Karpas-422 (cell line): ENCODE data around the gene SMKR1. TPM values are rescaled to one million over a fixed set of nuclear protein-coding genes. Genes with fewer than 3 reads are reported as not detected.

Source experiments
- DNase-seq: peaks from one replicate; pipeline ENCODE4 v3.0.0-alpha.2; 2015
- H2AFZ ChIP-seq: fragments of 200-600 bp; sonication (generic); 2 replicates; pipeline ENCODE4 v1.6.1; 2014; ENCODE audit warnings: antibody characterized with exemption, low read length, mixed read lengths
- H3K27ac ChIP-seq: fragments of 200-600 bp; sonication (generic); 2 replicates; pipeline ENCODE4 v1.5.1; 2014; ENCODE audit warnings: mild to moderate bottlenecking, low read length, moderate library complexity
- H3K27me3 ChIP-seq: fragments of 200-600 bp; sonication (generic); 2 replicates; pipeline ENCODE4 v1.6.1; 2014; ENCODE audit warnings: low read length, mixed read lengths
- H3K36me3 ChIP-seq: fragments of 200-600 bp; sonication (generic); 2 replicates; pipeline ENCODE4 v1.6.1; 2014; ENCODE audit warnings: low read length, mixed read lengths; ENCODE audit not compliant: insufficient read depth
- H3K4me1 ChIP-seq: fragments of 200-600 bp; sonication (generic); 2 replicates; pipeline ENCODE4 v1.6.1; 2014; ENCODE audit warnings: mild to moderate bottlenecking, low read length, mixed read lengths
- H3K4me2 ChIP-seq: fragments of 200-600 bp; sonication (generic); 2 replicates; pipeline ENCODE4 v1.6.1; 2014; ENCODE audit warnings: low read length, low read depth, mild to moderate bottlenecking; ENCODE audit not compliant: poor library complexity, severe bottlenecking
- H3K4me3 ChIP-seq: fragments of 200-600 bp; sonication (generic); 2 replicates; pipeline ENCODE4 v1.5.1; 2014; ENCODE audit warnings: mild to moderate bottlenecking, antibody characterized with exemption, low read length, mixed read lengths
- H3K79me2 ChIP-seq: fragments of 200-600 bp; sonication (generic); 2 replicates; pipeline ENCODE4 v1.6.1; 2014; ENCODE audit warnings: mild to moderate bottlenecking, low read length, mixed read lengths
- H3K9ac ChIP-seq: fragments of 200-600 bp; sonication (generic); 2 replicates; pipeline ENCODE4 v1.6.0; 2014; ENCODE audit warnings: low read length
- H3K9me2 ChIP-seq: fragments of 200-600 bp; sonication (generic), shearing (Covaris generic); replicated peaks from 2 replicates; pipeline ENCODE4 v1.6.0; 2014; ENCODE audit warnings: mild to moderate bottlenecking, low read length, moderate library complexity; ENCODE audit not compliant: insufficient read depth
- H3K9me3 ChIP-seq: fragments of 300-700, 200-600 bp; sonication (generic); 2 replicates; pipeline ENCODE4 v1.6.1; 2014; ENCODE audit warnings: low read length, mixed read lengths
- H4K20me1 ChIP-seq: fragments of 200-600 bp; sonication (generic); 2 replicates; pipeline ENCODE4 v1.6.1; 2014; ENCODE audit warnings: mild to moderate bottlenecking, antibody characterized with exemption, low read length, low read depth; ENCODE audit not compliant: insufficient read depth
- total RNA-seq: library from RNA; depleted of rRNA; stranded (reverse); fragments of >200 nt; shearing (Covaris generic); gene quantifications from 2 replicates; pipeline ENCODE4 v1.2.3, GENCODE V29; 2014; ENCODE audit warnings: low replicate concordance

The SMKR1 gene
- total RNA-seq, 1 experiment from 2014 or later = not detected

DNA sequence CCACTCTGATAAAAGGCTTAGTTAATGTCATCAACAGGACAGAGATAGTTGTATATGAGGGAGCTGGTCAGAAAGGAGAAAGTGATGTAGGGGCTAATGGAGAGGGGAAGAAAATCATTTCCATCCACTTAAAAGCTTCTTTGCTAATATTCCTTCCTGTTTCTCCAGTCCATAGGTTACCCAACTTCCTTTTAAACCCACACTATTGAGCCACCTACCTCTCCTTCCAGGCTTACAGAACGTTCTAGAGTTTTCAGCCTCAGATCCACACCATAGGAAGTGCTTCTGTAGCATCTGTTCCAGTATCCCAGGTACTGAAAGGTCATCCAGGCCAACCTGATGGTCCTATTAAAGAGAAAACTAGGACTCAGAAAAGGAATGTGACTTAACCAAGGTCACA, 39.9 kb upstream of the SMKR1 start:
- Histone ChIP-seq H3K27me3 (no peaks in the 10 kb centered on the region), H3K27ac (no peak overlapping the region), H3K4me2 (no peak overlapping the region), H3K9ac (no peak overlapping the region), H3K9me3 (no peaks in the 10 kb centered on the region), H3K79me2 (no peaks in the 10 kb centered on the region), H3K4me3 (no peak overlapping the region), H3K9me2 (no peaks in the 10 kb centered on the region), H2AFZ (no peak overlapping the region), H3K36me3 (no peaks in the 10 kb centered on the region), H3K4me1 (no peaks in the 10 kb centered on the region), H4K20me1 (no peaks in the 10 kb centered on the region)
- DNase-seq = no peak

DNA sequence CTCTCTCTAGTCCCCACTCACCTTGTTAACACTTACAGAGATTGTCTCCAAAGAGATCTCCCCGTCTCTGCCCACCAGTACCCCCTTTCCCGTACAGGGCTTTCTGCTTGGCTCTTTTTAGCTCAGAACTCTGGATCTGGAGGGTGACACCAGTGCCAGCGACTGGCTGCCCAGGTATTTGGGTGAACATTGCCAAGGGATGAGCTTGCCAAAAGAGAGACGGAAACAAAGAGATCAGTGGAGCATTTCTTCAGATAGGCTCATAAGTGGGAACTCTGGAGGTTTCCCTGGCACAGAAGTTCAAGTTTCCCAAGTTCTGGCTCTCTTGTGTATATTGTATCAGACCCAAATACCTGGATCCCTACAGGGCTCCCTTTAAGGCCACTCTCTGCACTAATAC, 38.1 kb upstream of the SMKR1 start:
- H3K4me2 ChIP-seq = no peak overlapping the region
- H3K9ac ChIP-seq = no peak overlapping the region
- H3K79me2 ChIP-seq = no peaks in the 10 kb centered on the region
- no peaks in the 10 kb centered on the region for H3K4me1 ChIP-seq
- no peaks in the 10 kb centered on the region for H3K9me3 ChIP-seq
- no peaks in the 10 kb centered on the region for H3K36me3 ChIP-seq
- no peak overlapping the region for H3K27ac ChIP-seq
- no peaks in the 10 kb centered on the region for H4K20me1 ChIP-seq
- no peak overlapping the region for H2AFZ ChIP-seq
- H3K9me2 ChIP-seq = no peaks in the 10 kb centered on the region
- H3K27me3 ChIP-seq = no peaks in the 10 kb centered on the region
- H3K4me3 ChIP-seq = no peak overlapping the region
- DNase-seq = no peak

DNA sequence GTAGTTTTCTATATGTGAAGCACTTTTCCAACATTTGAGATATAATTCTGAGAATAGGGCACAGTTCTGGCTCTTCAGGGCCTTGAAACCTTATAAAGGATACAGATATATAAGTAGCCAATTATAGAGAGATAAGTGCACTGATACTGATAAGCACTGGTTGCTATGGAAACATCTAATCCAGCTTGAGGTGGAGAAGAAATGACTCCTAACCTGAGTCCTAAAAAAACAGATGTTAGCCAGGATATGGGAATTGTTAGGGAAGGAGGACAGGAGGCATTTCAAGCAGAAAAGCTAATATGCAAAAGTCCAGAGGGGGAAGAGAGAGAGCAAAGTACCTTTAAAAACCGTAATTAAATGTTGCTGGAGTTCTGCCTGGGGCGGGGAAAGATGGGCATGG, 37.3 kb upstream of the SMKR1 start:
- no peaks in the 10 kb centered on the region for H4K20me1 ChIP-seq
- H3K27ac ChIP-seq = no peak overlapping the region
- H3K9me3 ChIP-seq = no peaks in the 10 kb centered on the region

DNA sequence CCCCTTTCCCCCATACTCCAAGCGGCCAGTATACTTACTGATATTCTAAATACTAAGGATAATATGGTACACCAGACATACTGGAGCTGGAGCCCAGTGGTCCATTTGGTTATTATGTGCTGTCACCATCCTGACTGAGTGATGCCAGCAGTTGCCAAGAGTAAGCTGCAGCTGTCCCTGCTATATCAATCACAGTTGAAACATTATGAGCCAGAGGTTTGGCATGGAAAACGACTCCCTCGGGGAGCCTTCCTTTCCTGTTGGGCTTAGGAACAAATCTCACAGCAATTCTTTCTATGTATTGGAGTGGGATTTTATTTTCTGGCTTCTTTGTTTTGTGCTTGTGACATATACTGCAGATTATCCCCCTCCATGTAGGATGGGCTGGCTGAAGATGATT, 35.5 kb upstream of the SMKR1 start:
- Histone ChIP-seq H4K20me1 (no peaks in the 10 kb centered on the region), H3K79me2 (no peaks in the 10 kb centered on the region), H3K9ac (no peak overlapping the region), H3K27ac (no peak overlapping the region), H3K4me3 (no peak overlapping the region), H3K9me2 (no peaks in the 10 kb centered on the region), H3K27me3 (no peaks in the 10 kb centered on the region), H3K9me3 (no peaks in the 10 kb centered on the region), H3K4me2 (no peak overlapping the region), H2AFZ (no peak overlapping the region), H3K36me3 (no peaks in the 10 kb centered on the region), H3K4me1 (no peaks in the 10 kb centered on the region)
- DNase-seq = no peak

More for the DNA sequence above, 37.3 kb upstream of the SMKR1 start:
- Histone ChIP-seq H2AFZ (no peak overlapping the region), H3K27me3 (no peaks in the 10 kb centered on the region), H3K4me3 (no peak overlapping the region), H3K9me2 (no peaks in the 10 kb centered on the region), H3K4me1 (no peaks in the 10 kb centered on the region), H3K79me2 (no peaks in the 10 kb centered on the region), H3K36me3 (no peaks in the 10 kb centered on the region), H3K4me2 (no peak overlapping the region), H3K9ac (no peak overlapping the region)
- DNase-seq = no peak

DNA sequence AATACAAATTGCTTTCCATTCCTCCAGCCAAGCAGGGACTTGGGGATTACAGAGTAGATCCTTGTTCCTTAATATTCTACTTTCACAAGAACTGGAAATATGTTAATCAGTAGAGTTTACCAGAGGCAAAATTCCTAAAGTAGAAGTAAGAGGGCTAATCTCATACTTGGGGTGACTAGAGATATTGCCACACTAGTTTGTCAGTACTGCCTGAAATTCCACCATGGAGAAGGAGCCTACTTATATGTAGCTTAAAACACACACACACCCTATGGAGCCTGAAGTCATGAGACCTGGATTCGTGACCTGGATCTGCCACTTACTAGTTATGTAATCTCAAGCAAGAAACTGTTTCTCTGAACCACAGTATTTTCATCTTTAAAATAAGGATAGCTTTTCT, 34.2 kb upstream of the SMKR1 start:
- no peak for DNase-seq
- Histone ChIP-seq H3K27me3 (no peaks in the 10 kb centered on the region), H3K79me2 (no peaks in the 10 kb centered on the region), H3K9me2 (no peaks in the 10 kb centered on the region), H3K4me2 (no peak overlapping the region), H3K27ac (no peak overlapping the region), H3K9me3 (no peaks in the 10 kb centered on the region), H3K9ac (no peak overlapping the region), H3K4me1 (no peaks in the 10 kb centered on the region), H3K4me3 (no peak overlapping the region), H2AFZ (no peak overlapping the region), H4K20me1 (no peaks in the 10 kb centered on the region), H3K36me3 (no peaks in the 10 kb centered on the region)

DNA sequence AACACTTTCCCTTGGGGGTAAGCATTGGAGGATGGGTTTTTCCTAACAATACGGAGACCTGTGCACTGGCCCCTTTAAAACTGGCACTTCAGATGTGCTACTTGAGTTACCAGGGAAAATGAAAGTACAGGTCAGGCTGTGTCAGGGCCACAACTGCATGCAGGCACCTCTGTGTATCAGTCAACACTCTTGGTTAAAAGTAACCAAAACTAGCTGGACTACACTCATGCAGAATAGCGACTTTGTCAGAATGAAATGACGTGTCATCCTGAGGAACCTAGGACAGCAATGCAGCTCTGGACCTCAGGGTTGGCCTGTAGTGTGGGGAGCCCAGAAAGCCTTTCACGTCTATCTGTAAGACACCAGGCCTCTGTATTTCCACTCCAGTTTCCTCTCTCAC, 33.8 kb upstream of the SMKR1 start:
- H3K4me1 ChIP-seq = no peaks in the 10 kb centered on the region
- no peaks in the 10 kb centered on the region for H3K27me3 ChIP-seq
- H3K9me2 ChIP-seq = no peaks in the 10 kb centered on the region
- no peaks in the 10 kb centered on the region for H3K79me2 ChIP-seq
- H3K36me3 ChIP-seq = no peaks in the 10 kb centered on the region
- H3K9me3 ChIP-seq = no peaks in the 10 kb centered on the region
- no peak overlapping the region for H3K27ac ChIP-seq
- no peak overlapping the region for H3K4me2 ChIP-seq
- no peak overlapping the region for H3K9ac ChIP-seq
- H2AFZ ChIP-seq = no peak overlapping the region
- H3K4me3 ChIP-seq = no peak overlapping the region
- no peaks in the 10 kb centered on the region for H4K20me1 ChIP-seq
- DNase-seq = no peak

DNA sequence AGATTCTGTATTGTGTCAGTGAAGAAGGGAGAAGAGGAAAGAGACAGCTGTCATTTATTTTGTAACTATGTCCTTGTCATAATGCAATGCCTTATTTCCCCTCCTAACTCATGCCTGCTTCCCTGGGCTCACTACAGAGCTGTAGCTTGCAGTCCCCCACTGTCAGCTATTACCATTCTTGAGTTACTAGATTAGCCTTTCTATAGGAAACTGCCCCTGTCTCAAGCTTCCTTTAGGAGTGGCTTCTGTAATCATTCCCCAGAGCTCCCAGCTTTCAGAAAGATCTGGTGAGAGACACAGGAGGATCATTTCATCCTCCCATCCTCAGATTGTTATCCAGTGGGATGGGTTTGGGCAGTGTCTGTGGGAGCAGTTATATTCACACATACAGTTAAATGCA, 32.4 kb upstream of the SMKR1 start:
- DNase-seq = no peak
- no peak overlapping the region for H3K4me2 ChIP-seq
- no peaks in the 10 kb centered on the region for H3K79me2 ChIP-seq
- no peaks in the 10 kb centered on the region for H3K9me3 ChIP-seq
- H3K36me3 ChIP-seq = no peaks in the 10 kb centered on the region
- H3K4me3 ChIP-seq = no peak overlapping the region
- H3K9me2 ChIP-seq = no peaks in the 10 kb centered on the region
- H3K9ac ChIP-seq = no peak overlapping the region
- no peaks in the 10 kb centered on the region for H3K4me1 ChIP-seq
- H3K27ac ChIP-seq = no peak overlapping the region
- H4K20me1 ChIP-seq = no peaks in the 10 kb centered on the region
- no peaks in the 10 kb centered on the region for H3K27me3 ChIP-seq
- no peak overlapping the region for H2AFZ ChIP-seq

DNA sequence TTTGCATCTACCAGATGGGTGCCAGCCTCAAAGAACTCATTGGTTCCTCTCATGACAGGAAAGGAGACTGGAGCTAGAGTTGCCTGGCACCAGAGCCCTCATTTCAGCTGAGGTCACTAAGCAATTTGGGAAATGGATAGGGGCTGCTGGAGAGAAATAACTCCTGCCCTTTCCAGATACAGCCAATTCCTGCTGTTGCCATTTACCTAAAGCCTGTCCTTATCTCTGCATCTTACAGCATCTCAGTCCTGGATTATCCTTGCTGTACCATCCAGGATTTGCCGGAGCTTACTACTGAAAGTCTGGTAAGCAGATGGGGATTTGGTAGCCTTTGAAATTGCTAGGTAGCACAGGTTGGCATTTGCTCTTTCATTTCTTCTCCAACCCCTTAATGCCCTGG, 31.9 kb upstream of the SMKR1 start:
- no peaks in the 10 kb centered on the region for H3K27me3 ChIP-seq
- H4K20me1 ChIP-seq = no peaks in the 10 kb centered on the region
- H3K9ac ChIP-seq = no peak overlapping the region
- H3K36me3 ChIP-seq = no peaks in the 10 kb centered on the region
- no peaks in the 10 kb centered on the region for H3K9me2 ChIP-seq
- no peaks in the 10 kb centered on the region for H3K4me1 ChIP-seq
- H3K4me3 ChIP-seq = no peak overlapping the region
- H3K27ac ChIP-seq = no peak overlapping the region
- H3K9me3 ChIP-seq = no peaks in the 10 kb centered on the region
- no peaks in the 10 kb centered on the region for H3K79me2 ChIP-seq
- H3K4me2 ChIP-seq = no peak overlapping the region
- no peak for DNase-seq
- H2AFZ ChIP-seq = no peak overlapping the region

DNA sequence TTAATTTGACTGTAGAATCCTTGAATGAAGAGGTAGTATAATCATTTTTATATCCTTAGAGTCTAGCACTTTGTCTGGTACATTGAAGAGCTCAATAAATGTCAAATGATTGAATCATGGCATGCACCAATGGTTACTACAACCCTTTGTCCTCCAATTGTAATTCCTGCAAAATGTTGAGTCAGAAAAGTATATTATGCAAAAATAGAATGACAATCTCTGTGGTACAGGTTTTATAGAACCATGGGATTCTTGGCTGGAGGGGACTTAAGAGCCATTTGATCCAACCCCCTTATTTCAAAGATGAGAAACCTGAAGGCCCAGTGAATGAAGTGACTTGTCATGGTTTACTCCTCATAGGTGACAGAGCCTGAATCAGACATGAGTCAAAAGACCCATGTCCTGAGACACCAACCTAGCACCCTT, 30.9 kb upstream of the SMKR1 start:
- H3K79me2 ChIP-seq = no peaks in the 10 kb centered on the region
- H4K20me1 ChIP-seq = no peaks in the 10 kb centered on the region
- H3K9ac ChIP-seq = no peak overlapping the region
- H3K9me3 ChIP-seq = no peaks in the 10 kb centered on the region
- no peak overlapping the region for H3K4me2 ChIP-seq
- no peaks in the 10 kb centered on the region for H3K4me1 ChIP-seq
- H3K36me3 ChIP-seq = no peaks in the 10 kb centered on the region
- H2AFZ ChIP-seq = no peak overlapping the region
- DNase-seq = no peak
- no peak overlapping the region for H3K27ac ChIP-seq
- no peaks in the 10 kb centered on the region for H3K27me3 ChIP-seq
- H3K4me3 ChIP-seq = no peak overlapping the region
- no peaks in the 10 kb centered on the region for H3K9me2 ChIP-seq
